OCI-LY7 (cell line): ENCODE data around the gene STIM2. TPM values are rescaled to one million over a fixed set of nuclear protein-coding genes. Genes with fewer than 3 reads are reported as not detected.

Experiments
- BruUV-seq: library from RNA; stranded (reverse); fragments of 400-500 nt; replicated peaks from 2 replicates; lab custom pipeline; 2021; lab: Mats Ljungman, UMichigan
- CTCF ChIA-PET: fragments of 300-600 bp; sonication (Branson Sonifier 250); formaldehyde crosslinking; loops from one replicate; lab custom pipeline; 2022; ENCODE audit warnings: antibody characterized with exemption; ENCODE audit not compliant: unreplicated experiment; lab: Charles Lee
- POLR2A ChIA-PET: fragments of 300-600 bp; sonication (Branson Sonifier 250); formaldehyde crosslinking; loops from one replicate; lab custom pipeline; 2022; ENCODE audit warnings: antibody characterized with exemption; lab: Charles Lee
- DNase-seq: peaks from one replicate; pipeline ENCODE4 v3.0.0-alpha.2; 2015; ENCODE audit warnings: low spot score
- H2AFZ ChIP-seq: fragments of 200-600 bp; sonication (generic), shearing (Covaris generic); 2 replicates; pipeline ENCODE4 v1.6.1; 2014; ENCODE audit warnings: mild to moderate bottlenecking, antibody characterized with exemption, low read length, moderate library complexity
- H3K27ac ChIP-seq: fragments of 200-600 bp; sonication (generic); 2 replicates; pipeline ENCODE4 v1.5.1; 2014; ENCODE audit warnings: mixed run types, low read depth, mild to moderate bottlenecking, moderate library complexity, low read length, inconsistent platforms; ENCODE audit not compliant: poor library complexity, severe bottlenecking
- H3K36me3 ChIP-seq: fragments of 200-600 bp; sonication (generic); 2 replicates; pipeline ENCODE4 v1.6.1; 2014; ENCODE audit warnings: mild to moderate bottlenecking, antibody characterized with exemption, low read length, moderate library complexity, mixed read lengths; ENCODE audit not compliant: insufficient read depth
- H3K4me1 ChIP-seq: fragments of 200-600 bp; sonication (generic); 2 replicates; pipeline ENCODE4 v1.5.1; 2014; ENCODE audit warnings: mild to moderate bottlenecking, low read length; ENCODE audit not compliant: insufficient read depth, poor library complexity, severe bottlenecking
- H3K4me2 ChIP-seq: fragments of 200-600 bp; sonication (generic); 2 replicates; pipeline ENCODE4 v1.6.1; 2014; ENCODE audit warnings: mild to moderate bottlenecking, low read length
- H3K4me3 ChIP-seq: fragments of 200-600 bp; sonication (generic); 2 replicates; pipeline ENCODE4 v1.5.1; 2014; ENCODE audit warnings: mild to moderate bottlenecking, low read depth, low read length; ENCODE audit not compliant: poor library complexity, severe bottlenecking
- H3K79me2 ChIP-seq: fragments of 200-600 bp; sonication (generic); 2 replicates; pipeline ENCODE4 v1.6.1; 2016; ENCODE audit warnings: low read depth, mild to moderate bottlenecking, low read length, moderate library complexity, mixed read lengths; ENCODE audit not compliant: insufficient read depth
- H3K9me2 ChIP-seq: fragments of 200-600 bp; sonication (generic); 2 replicates; pipeline ENCODE4 v1.6.1; 2016; ENCODE audit warnings: mild to moderate bottlenecking, low read length, mixed read lengths; ENCODE audit not compliant: insufficient read depth
- H3K9me3 ChIP-seq: fragments of 200-600 bp; sonication (generic); 2 replicates; pipeline ENCODE4 v1.6.1; 2014; ENCODE audit warnings: mild to moderate bottlenecking, mixed run types, low read length, mixed read lengths
- H4K20me1 ChIP-seq: fragments of 200-600 bp; sonication (generic); 2 replicates; pipeline ENCODE4 v1.6.1; 2014; ENCODE audit warnings: mild to moderate bottlenecking, antibody characterized with exemption, low read length, moderate library complexity, mixed read lengths; ENCODE audit not compliant: insufficient read depth
- EZH2phosphoT487 ChIP-seq: fragments of 200-600 bp; sonication (generic); IDR thresholded peaks from 2 replicates; pipeline ENCODE4 v1.6.1; 2018; ENCODE audit warnings: low read depth, borderline replicate concordance, mild to moderate bottlenecking, mixed run types, antibody characterized with exemption, low read length, moderate library complexity, mixed read lengths
- intact Hi-C: fragments of 100-400 bp; cut with micrococcal nuclease; formaldehyde crosslinking; loops from one replicate; pipeline ENCODE4 v1.10.0; 2022; ENCODE audit not compliant: unreplicated experiment
- total RNA-seq, 2 experiments: library from RNA; depleted of rRNA in 1 of 2; stranded (reverse); fragments of >200 nt in 1 of 2; shearing (Covaris generic) in 1 of 2; gene quantifications; 2 replicates each; pipeline ENCODE4 v1.2.3, GENCODE V29; 2014 to 2022
- TF ChIP-seq, protein P1 (sequence below): fragments of 200-600 bp; sonication (generic); conservative IDR thresholded peaks from 2 replicates; pipeline ENCODE4 v1.5.1; 2014; ENCODE audit warnings: mild to moderate bottlenecking, antibody characterized with exemption, low read length, moderate library complexity, mixed read lengths

The STIM2 gene
- total RNA-seq, 2 experiments from 2014 or later, result 108 to 309 TPM

- Histone ChIP-seq H3K4me1 (peaks cover 19% of the 10 kb centered on the region), H3K9me2 (no peaks in the 10 kb centered on the region), H3K4me3 (no peak overlapping the region), H3K9me3 (peaks cover 22% of the 10 kb centered on the region; the same call in 1 of the 2 replicates), H3K79me2 (peaks cover 99% of the 10 kb centered on the region), H2AFZ (no peak overlapping the region), H3K36me3 (peaks cover 72% of the 10 kb centered on the region), H3K4me2 (peak overlapping the region; percentile 15; the same call in 1 of the 2 replicates), H3K27ac (peak overlapping the region; percentile 14), H4K20me1 (peaks cover 12% of the 10 kb centered on the region; the same call in 1 of the 2 replicates)
- DNase-seq, result no peak
- ChIA-PET POLR2A (no interaction called here), CTCF (no interaction called here)
- TF ChIP-seq, protein P1, sequence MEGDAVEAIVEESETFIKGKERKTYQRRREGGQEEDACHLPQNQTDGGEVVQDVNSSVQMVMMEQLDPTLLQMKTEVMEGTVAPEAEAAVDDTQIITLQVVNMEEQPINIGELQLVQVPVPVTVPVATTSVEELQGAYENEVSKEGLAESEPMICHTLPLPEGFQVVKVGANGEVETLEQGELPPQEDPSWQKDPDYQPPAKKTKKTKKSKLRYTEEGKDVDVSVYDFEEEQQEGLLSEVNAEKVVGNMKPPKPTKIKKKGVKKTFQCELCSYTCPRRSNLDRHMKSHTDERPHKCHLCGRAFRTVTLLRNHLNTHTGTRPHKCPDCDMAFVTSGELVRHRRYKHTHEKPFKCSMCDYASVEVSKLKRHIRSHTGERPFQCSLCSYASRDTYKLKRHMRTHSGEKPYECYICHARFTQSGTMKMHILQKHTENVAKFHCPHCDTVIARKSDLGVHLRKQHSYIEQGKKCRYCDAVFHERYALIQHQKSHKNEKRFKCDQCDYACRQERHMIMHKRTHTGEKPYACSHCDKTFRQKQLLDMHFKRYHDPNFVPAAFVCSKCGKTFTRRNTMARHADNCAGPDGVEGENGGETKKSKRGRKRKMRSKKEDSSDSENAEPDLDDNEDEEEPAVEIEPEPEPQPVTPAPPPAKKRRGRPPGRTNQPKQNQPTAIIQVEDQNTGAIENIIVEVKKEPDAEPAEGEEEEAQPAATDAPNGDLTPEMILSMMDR, result no peak
- no peak for TF ChIP-seq EZH2phosphoT487
- BruUV-seq, result no TSS peak
- intact Hi-C loops, result no loop called here
Measured at GRCh38 chr4:26953770-26954423, 93.3 kb downstream of the STIM2 start.

GRCh38 chr4:26955241-26955640, 94.6 kb downstream of the STIM2 start:
- no TSS peak for BruUV-seq
- Histone ChIP-seq H3K4me2 (no peak overlapping the region), H3K9me2 (no peaks in the 10 kb centered on the region), H3K27ac (no peak overlapping the region), H2AFZ (no peak overlapping the region), H3K9me3 (peaks cover 13% of the 10 kb centered on the region; the same call in 1 of the 2 replicates), H3K36me3 (peaks cover 74% of the 10 kb centered on the region), H3K4me1 (peaks cover 30% of the 10 kb centered on the region), H3K79me2 (peaks cover 95% of the 10 kb centered on the region), H4K20me1 (peaks cover 12% of the 10 kb centered on the region; the same call in 1 of the 2 replicates), H3K4me3 (no peak overlapping the region)
- DNase-seq, result no peak
- POLR2A ChIA-PET, result interaction anchor here (0.6 to 1.4 kb wide), 3 partner anchors 11 to 249 kb away, joined by 3 to 7 read pairs (median 3); no protein-coding TSS in a partner anchor
- TF ChIP-seq, protein P1, result no peak
- no peak for TF ChIP-seq EZH2phosphoT487
- CTCF ChIA-PET, result no interaction called here
- intact Hi-C loops, result no loop called here
